Activated T-cell treated with anti-CD3 and anti-CD28 coated beads, Interleukin-2, amount 50 U/mL, for 4 hours (primary cell): Measurements from ENCODE around the gene BBS9. TPM values are rescaled to one million over a fixed set of nuclear protein-coding genes. Genes with fewer than 3 reads are reported as not detected.

Source experiments
- ATAC-seq, 2 donors: fragments of 200-7000 bp; cut with Tn5 transposase; one replicate each; pipeline ENCODE4 v1.10.0; 2021
- DNase-seq: peaks from one replicate; pipeline ENCODE4 v3.0.0-alpha.2; 2020
- H3K27me3 Mint-ChIP-seq: one replicate; pipeline ENCODE4 v1.8.0; 2021; ENCODE audit warnings: low read depth, mixed read lengths
- H3K36me3 Mint-ChIP-seq: one replicate; pipeline ENCODE4 v1.8.0; 2022; ENCODE audit warnings: mixed read lengths; ENCODE audit not compliant: insufficient read depth
- H3K4me1 Mint-ChIP-seq: one replicate; pipeline ENCODE4 v1.8.0; 2021; ENCODE audit warnings: low read depth, mixed read lengths
- H3K4me3 Mint-ChIP-seq: one replicate; pipeline ENCODE4 v1.8.0; 2021; ENCODE audit warnings: mild to moderate bottlenecking, moderate library complexity, mixed read lengths
- H3K9me3 Mint-ChIP-seq: one replicate; pipeline ENCODE4 v1.8.0; 2021; ENCODE audit warnings: mixed read lengths
- total RNA-seq, 3 donors: library from RNA; stranded (reverse); gene quantifications; one replicate each; pipeline ENCODE4 v1.2.1, GENCODE V29; 2021

Gene BBS9
- total RNA-seq, 3 donors from 2014 or later: 4.1 to 5.0 (median 4.5) TPM

DNA sequence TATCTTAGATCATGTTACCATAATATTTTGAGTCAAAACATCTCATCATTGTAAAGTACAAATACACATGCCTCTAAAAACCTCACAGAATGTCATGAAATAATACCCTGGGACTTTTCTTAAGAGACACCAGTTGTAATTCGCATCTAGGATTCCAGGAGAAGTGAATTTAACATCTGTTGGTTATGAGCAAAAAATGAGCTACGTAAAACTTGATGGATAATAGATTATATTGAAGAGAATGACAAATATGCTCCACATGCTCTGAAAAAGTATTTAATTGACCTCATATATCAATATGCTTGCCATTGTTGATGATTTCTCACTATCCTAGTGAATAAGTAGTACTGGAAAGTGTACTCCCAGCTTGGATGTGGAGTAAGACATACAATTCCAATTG is 227.0 kb downstream of the BBS9 start:
- Mint-ChIP-seq H3K9me3 (no peaks in the 10 kb centered on the region), H3K4me3 (no peak overlapping the region), H3K4me1 (no peaks in the 10 kb centered on the region), H3K36me3 (peaks cover 11% of the 10 kb centered on the region), H3K27me3 (no peaks in the 10 kb centered on the region)
- DNase-seq (no peak), ATAC-seq (no peak)

DNA sequence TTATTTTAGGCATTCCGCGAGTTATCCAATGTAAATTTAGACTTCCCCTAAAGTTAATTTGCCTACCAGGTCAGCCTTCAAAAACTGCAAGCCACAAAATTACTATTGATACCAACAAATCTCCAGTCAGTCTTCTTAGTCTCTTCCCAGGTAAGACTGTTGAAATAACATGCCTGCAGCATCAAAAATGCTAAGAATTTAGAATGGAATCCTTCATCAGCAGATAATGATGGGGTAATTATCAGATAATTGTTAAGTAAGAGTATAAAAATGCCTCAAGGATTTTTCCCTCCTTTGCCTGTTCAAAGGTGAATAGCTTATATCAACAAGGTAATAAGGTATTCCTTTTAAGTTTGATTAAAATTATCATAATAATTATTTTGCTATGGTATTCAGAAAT is 228.5 kb downstream of the BBS9 start:
- no peaks in the 10 kb centered on the region for H3K9me3 Mint-ChIP-seq
- ATAC-seq (no peak), DNase-seq (no peak)
- no peaks in the 10 kb centered on the region for H3K4me1 Mint-ChIP-seq
- peaks cover 5% of the 10 kb centered on the region for H3K36me3 Mint-ChIP-seq
- no peaks in the 10 kb centered on the region for H3K27me3 Mint-ChIP-seq
- H3K4me3 Mint-ChIP-seq: no peak overlapping the region

DNA sequence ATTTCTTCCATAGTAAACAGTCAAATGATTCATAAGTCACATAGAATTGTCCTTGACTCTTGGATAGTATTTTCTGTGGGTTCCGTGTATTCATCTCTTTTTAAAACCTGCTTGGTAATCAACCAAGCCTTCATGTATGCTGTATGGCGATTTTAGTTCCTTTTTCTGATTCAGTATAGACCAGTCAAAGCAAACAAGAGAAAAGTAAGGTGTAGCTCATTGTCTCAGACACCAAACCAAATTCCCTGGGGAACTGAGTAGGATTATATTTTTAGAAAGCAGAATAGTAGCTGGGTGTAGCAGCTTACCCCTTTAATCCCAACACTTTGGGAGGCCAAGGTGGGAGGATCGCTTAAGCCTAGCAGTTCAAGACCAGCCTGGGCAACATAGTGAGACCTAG is 240.5 kb downstream of the BBS9 start:
- DNase-seq: no peak
- no peaks in the 10 kb centered on the region for H3K9me3 Mint-ChIP-seq
- H3K36me3 Mint-ChIP-seq: peaks cover 38% of the 10 kb centered on the region
- no peaks in the 10 kb centered on the region for H3K27me3 Mint-ChIP-seq
- H3K4me3 Mint-ChIP-seq: no peak overlapping the region
- ATAC-seq: no peak
- H3K4me1 Mint-ChIP-seq: no peaks in the 10 kb centered on the region

DNA sequence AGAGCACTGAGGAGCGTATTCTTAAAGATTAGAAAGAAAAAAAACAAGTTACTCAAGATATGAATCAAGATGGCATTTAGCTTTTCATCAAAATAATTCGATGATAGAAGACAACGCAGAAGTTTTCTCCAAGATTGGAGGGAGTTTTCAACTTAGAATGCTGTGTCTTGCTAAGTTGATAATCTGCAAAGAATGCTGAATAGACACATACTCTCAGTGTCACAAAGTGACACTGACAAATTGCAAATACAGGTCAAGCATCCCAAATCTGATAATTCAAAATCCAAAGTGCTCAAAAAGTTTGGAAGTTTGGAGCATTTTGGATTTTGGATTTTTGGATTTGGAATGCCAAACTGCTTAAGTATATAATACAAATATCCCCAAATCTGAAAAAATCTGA is 243.8 kb downstream of the BBS9 start:
- DNase-seq: no peak
- Mint-ChIP-seq H3K27me3 (no peaks in the 10 kb centered on the region), H3K36me3 (peaks cover 45% of the 10 kb centered on the region), H3K4me3 (no peak overlapping the region), H3K9me3 (no peaks in the 10 kb centered on the region), H3K4me1 (no peaks in the 10 kb centered on the region)
- ATAC-seq: no peak

DNA sequence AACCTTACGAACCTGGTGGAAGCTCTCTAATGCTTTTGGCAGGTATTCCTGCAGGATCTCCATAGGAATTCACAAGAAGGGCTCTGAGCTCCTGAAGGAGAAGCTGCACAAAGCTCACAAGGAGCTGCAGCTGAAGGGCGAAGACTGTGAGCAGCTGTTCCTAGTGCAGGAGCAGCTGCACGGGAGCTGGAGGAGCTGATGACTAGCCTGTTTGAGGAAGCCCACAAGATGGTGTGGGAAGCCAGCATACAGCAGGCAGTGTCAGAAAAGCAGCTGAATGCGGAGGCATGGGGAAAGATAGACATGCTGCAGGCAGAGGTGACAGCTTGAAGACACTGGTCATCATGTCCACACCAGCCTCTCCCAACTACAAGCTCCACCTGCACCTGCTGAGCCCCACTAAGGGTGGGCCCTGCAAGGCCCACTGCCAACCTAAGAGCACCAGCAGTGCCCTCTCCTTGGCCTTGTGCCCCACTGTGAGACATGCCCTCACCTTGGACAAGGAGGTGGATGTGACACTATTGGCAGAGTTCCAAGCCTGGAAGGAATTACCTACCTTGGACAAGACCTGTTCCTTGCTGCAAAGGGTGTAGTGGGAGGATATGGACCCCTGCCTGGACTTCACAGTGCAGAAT is 250.6 kb downstream of the BBS9 start:
- H3K27me3 Mint-ChIP-seq: no peaks in the 10 kb centered on the region

DNA sequence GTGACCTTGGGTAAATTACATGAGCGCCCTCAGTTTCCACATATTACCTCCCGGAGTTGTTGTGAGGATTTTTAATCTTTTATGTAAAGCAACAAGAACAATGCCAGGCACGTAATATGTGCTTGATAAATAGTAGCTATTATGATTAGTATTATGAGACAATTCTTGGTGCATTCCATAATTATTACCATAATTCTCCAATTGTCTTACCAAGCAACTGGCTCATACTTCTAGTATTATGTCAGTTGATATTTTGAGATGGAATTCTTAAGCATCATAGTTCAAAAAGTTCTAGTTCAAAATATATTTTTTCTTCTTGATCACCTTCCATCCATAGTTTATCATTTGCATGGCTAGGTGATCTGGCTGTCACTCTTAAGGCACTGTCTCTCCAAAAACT is 259.0 kb downstream of the BBS9 start:
- no peaks in the 10 kb centered on the region for H3K9me3 Mint-ChIP-seq
- H3K36me3 Mint-ChIP-seq: peaks cover 35% of the 10 kb centered on the region
- peaks cover 1% of the 10 kb centered on the region for H3K4me1 Mint-ChIP-seq
- no peak for DNase-seq
- H3K4me3 Mint-ChIP-seq: no peak overlapping the region
- H3K27me3 Mint-ChIP-seq: no peaks in the 10 kb centered on the region
- no peak for ATAC-seq

More for the DNA sequence above, 250.6 kb downstream of the BBS9 start:
- Mint-ChIP-seq H3K4me3 (no peak overlapping the region), H3K4me1 (no peaks in the 10 kb centered on the region), H3K9me3 (no peaks in the 10 kb centered on the region), H3K36me3 (peaks cover 36% of the 10 kb centered on the region)
- ATAC-seq: no peak
- no peak for DNase-seq

DNA sequence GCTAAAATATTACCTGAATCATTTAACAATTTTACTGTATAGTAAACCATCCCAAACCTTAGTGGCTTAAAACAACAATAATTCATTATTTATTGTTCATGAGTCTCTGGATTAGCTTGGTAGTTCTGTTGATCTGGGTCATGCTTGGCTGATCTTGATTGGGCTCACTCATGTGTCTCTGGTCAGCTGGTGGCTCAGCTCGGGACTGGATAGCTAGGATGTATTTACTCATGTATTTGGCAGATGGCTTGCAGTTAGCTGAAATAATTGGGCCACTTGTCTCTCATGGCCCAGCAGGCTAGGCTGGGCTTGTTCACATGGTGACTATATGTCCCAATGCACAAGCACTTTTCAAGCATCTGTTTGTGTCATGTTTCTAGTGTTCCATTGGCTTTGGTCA is 262.8 kb downstream of the BBS9 start:
- Mint-ChIP-seq H3K4me1 (peaks cover 4% of the 10 kb centered on the region), H3K9me3 (peaks cover 3% of the 10 kb centered on the region), H3K4me3 (no peak overlapping the region), H3K27me3 (no peaks in the 10 kb centered on the region), H3K36me3 (peaks cover 41% of the 10 kb centered on the region)
- ATAC-seq (no peak), DNase-seq (no peak)

DNA sequence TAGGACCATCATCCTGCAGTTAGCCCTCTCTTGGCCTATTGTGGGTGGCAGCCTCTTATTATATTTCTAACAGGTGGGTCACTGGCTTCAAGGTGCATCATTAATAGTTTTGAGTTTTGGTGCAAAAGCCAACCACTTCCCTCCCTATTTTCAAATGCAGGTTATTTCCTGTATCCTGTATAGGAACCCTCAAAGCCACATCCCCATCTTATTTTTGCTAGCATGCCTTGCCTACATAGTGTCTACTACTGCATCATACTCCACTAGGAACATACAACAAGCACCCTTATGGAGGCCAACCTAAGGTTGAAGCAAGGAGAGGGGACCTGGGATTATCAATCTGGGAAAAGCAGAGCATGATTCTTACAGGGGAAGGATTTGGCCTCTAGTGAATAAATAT is 264.4 kb downstream of the BBS9 start:
- H3K4me3 Mint-ChIP-seq: no peak overlapping the region
- ATAC-seq (no peak), DNase-seq (no peak)
- peaks cover 3% of the 10 kb centered on the region for H3K9me3 Mint-ChIP-seq
- H3K4me1 Mint-ChIP-seq: peaks cover 4% of the 10 kb centered on the region
- peaks cover 36% of the 10 kb centered on the region for H3K36me3 Mint-ChIP-seq
- no peaks in the 10 kb centered on the region for H3K27me3 Mint-ChIP-seq

DNA sequence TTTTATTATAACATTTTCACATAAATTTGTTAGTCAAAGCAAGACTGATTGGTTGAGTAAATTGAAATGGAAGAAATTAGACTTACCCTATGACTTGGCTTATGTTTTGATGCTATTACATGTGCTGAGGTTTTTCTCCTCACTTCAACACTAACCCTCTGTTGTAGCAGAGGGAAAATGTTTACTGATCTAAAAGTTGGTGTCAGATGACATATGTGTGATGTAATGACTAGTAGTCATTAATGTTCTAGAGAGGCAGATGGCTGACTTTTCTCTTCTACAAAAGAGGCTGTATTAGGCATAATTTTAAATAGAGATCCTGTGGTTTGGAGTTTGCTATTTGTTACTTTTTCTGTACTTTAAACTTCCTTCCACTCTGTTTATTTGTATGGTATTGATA is 266.0 kb downstream of the BBS9 start:
- peaks cover 28% of the 10 kb centered on the region for H3K36me3 Mint-ChIP-seq
- H3K27me3 Mint-ChIP-seq: no peaks in the 10 kb centered on the region
- no peak for ATAC-seq
- H3K4me1 Mint-ChIP-seq: peaks cover 4% of the 10 kb centered on the region
- H3K9me3 Mint-ChIP-seq: peaks cover 3% of the 10 kb centered on the region
- no peak for DNase-seq
- no peak overlapping the region for H3K4me3 Mint-ChIP-seq

DNA sequence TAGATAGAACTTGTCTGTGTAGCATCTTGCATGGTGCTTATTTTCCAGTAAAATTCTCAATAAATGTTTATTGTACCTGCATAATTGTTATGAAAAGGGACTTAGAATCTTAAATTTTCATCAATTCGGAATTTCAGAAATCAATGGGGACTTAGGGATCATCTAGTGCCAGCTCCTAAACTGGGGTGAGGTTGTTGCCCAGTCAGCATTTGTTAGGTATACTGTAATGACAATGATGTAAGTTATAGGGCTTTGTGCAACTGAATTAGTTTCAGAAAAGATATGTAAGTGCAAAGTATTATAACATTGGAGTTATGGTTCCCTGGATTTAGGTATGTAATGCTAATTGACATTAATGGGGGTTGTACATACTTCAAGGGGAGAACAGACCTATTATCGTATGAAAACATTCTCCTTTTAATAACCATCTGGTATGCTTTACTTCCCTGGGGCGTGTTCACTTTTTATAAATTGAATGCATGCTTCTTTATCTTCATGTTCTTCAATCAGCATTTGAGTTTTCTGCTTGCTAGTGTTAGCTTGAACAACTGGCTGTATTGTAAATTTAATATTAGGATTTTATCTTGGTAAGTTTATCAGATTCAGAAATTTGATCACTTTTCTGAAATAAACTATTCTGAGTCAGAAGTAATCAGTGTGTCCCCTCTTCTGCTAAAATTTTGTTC is 270.3 kb downstream of the BBS9 start:
- Mint-ChIP-seq H3K4me1 (no peaks in the 10 kb centered on the region), H3K27me3 (no peaks in the 10 kb centered on the region), H3K9me3 (peaks cover 11% of the 10 kb centered on the region), H3K4me3 (no peak overlapping the region), H3K36me3 (peaks cover 22% of the 10 kb centered on the region)
- ATAC-seq (no peak), DNase-seq (no peak)

DNA sequence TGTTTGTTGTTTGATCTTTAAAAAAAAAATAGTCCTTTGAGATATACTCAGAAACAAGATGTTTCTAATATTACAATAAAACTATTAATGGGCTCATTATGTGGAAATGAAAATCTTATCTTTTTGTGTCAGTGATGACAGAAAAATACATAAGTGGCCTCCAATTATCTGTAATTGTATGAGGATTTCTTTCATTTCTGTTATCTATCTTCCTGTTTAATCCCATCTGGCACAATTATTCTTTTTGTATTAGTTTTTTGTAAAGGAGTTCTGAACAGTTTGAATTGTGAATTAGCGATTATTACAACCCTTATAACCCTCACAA is 270.8 kb downstream of the BBS9 start:
- ATAC-seq: no peak
- Mint-ChIP-seq H3K4me3 (no peak overlapping the region), H3K27me3 (no peaks in the 10 kb centered on the region), H3K4me1 (no peaks in the 10 kb centered on the region), H3K9me3 (peaks cover 11% of the 10 kb centered on the region), H3K36me3 (peaks cover 22% of the 10 kb centered on the region)
- no peak for DNase-seq

DNA sequence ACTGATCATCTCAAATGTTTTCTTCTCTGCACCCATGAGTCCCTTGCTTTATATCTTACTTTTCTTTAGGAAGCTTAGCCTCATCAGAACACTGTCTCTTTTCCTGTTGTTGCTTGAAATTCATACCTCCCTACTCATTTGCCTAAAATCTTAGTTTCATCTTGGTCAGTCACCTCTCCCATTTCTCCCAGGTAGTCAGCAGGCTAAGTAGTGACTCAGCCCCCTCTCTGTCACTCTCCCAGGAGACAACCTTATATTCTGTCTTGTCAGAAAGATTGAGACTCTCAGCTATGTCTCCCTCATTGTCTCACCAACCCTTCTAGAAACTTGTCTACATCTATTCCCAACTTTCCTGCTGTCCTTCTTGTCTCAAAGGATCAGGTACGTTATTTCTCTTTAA is 280.9 kb downstream of the BBS9 start:
- no peak overlapping the region for H3K4me3 Mint-ChIP-seq
- H3K36me3 Mint-ChIP-seq: peaks cover 27% of the 10 kb centered on the region
- H3K9me3 Mint-ChIP-seq: peaks cover 21% of the 10 kb centered on the region
- DNase-seq (no peak), ATAC-seq (no peak)
- no peaks in the 10 kb centered on the region for H3K4me1 Mint-ChIP-seq
- no peaks in the 10 kb centered on the region for H3K27me3 Mint-ChIP-seq

DNA sequence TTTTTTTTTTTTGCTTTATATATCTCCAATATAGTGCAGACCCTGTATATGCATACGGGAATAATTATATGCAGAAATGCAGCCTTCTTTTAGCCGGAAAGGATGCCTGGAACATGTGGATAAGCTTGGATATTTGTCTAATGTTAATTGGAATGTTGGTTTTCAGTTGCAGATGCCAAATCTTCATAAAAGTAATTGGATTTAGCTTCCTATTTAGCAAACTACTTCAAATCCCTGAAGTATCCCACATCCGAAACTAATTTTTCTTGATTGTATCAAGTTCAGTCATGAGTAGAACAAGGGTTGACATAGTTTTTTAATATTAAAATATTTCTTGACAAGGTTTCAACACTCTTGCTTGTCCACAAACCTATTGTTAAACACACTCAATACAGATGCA is 281.7 kb downstream of the BBS9 start:
- H3K4me3 Mint-ChIP-seq: no peak overlapping the region
- peaks cover 20% of the 10 kb centered on the region for H3K9me3 Mint-ChIP-seq
- no peaks in the 10 kb centered on the region for H3K4me1 Mint-ChIP-seq
- H3K27me3 Mint-ChIP-seq: no peaks in the 10 kb centered on the region
- ATAC-seq (no peak), DNase-seq (no peak)
- peaks cover 25% of the 10 kb centered on the region for H3K36me3 Mint-ChIP-seq

DNA sequence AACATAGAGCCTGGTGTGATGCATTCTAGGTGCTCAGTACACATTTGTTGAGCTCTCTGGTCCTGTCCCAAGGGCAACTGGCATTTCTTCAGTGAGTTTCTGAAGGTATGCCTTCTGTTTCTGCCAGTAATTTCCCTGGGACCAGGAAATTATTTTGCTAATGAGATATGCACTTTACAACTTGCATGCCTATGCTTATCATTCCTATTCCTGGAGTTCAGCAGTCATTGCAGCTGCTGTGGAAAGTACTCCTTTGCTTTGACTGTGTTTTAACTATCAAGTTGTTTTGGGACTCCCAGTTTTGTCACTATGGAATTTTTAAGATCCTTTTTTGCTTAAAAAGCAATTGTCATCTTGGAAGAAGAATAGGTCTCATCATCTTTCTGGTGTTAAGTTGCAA is 283.0 kb downstream of the BBS9 start:
- H3K4me1 Mint-ChIP-seq: no peaks in the 10 kb centered on the region
- H3K36me3 Mint-ChIP-seq: peaks cover 16% of the 10 kb centered on the region
- DNase-seq (no peak), ATAC-seq (no peak)
- no peaks in the 10 kb centered on the region for H3K27me3 Mint-ChIP-seq
- H3K4me3 Mint-ChIP-seq: no peak overlapping the region
- peaks cover 8% of the 10 kb centered on the region for H3K9me3 Mint-ChIP-seq

DNA sequence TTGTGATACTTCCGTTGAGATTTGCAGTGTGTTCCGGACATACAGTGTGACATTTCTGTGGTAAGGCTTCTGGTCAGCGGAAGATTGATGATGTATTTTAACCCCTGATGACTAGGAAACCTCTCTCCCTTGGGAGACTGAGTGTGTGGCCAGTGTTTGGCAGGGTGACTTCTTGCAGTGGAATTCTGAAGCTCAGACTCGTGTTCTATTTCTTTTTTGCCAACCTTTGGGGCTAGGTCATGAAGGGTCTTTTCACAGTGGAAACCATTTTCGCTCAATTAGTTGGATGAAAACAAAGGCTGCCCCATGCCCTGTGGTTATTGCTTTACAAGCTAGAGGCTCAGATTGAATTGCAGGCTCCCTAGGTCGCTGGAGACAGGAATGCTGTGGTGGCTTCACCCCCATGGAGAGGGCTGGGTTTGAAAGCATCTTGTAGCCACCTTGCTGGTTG is 288.9 kb downstream of the BBS9 start:
- Mint-ChIP-seq H3K9me3 (no peaks in the 10 kb centered on the region), H3K4me1 (no peaks in the 10 kb centered on the region), H3K4me3 (no peak overlapping the region), H3K27me3 (no peaks in the 10 kb centered on the region), H3K36me3 (no peaks in the 10 kb centered on the region)
- DNase-seq: no peak
- no peak for ATAC-seq
